Gastrocnemius medialis (tissue), 4 donors: ENCODE measurements around the gene FOXN1. TPM values are rescaled to one million over a fixed set of nuclear protein-coding genes. Genes with fewer than 3 reads are reported as not detected.

Experiments
- ATAC-seq, 2 donors: fragments of 150-250 bp; one replicate each; pipeline ENCODE4 v1.9.1; 2016
- DNase-seq, 2 donors: peaks; one replicate each; pipeline ENCODE4 v3.0.0-alpha.2; 2019
- H3K27ac ChIP-seq, 4 donors: fragments of 200-600 bp; sonication (generic); 1 replicate in 1 of 4; 2 replicates in 3 of 4; pipeline ENCODE4 v1.5.1; 2016 to 2018; ENCODE audit warnings: mild to moderate bottlenecking in 2 of 4, moderate library complexity in 1 of 4
- H3K27me3 ChIP-seq, 3 donors: fragments of 200-600 bp; sonication (generic) in 2 of 3; 1 replicate in 1 of 3; 2 replicates in 2 of 3; pipeline versions ENCODE4 v1.5.1 to v1.6.0; 2016 to 2019; ENCODE audit warnings: mild to moderate bottlenecking in 1 of 3, moderate library complexity in 1 of 3
- H3K36me3 ChIP-seq, 2 donors: fragments of 200-600 bp; sonication (generic) in 1 of 2; one replicate each; pipeline ENCODE4 v1.5.1; 2017 to 2018
- H3K4me1 ChIP-seq, 2 donors: fragments of 200-600 bp; sonication (generic) in 1 of 2; one replicate each; pipeline ENCODE4 v1.5.1; 2016 to 2017; ENCODE audit warnings: mild to moderate bottlenecking in 2 of 2
- H3K4me3 ChIP-seq, 4 donors: fragments of 200-600 bp; sonication (generic) in 3 of 4; 1 replicate in 1 of 4; 2 replicates in 3 of 4; pipeline ENCODE4 v1.5.1; 2016 to 2019; ENCODE audit warnings: mild to moderate bottlenecking in 2 of 4
- H3K9me3 ChIP-seq, 3 donors: fragments of 200-600 bp; sonication (generic) in 2 of 3; 1 replicate in 1 of 3; 2 replicates in 2 of 3; pipeline ENCODE4 v1.5.1; 2016 to 2019
- CTCF ChIP-seq, 5 experiments: fragments of 450-650 bp in 3 of 5; fragments of 200-600 bp in 2 of 5; sonication (generic) in 2 of 5; IDR thresholded peaks in 4 of 5; conservative IDR thresholded peaks in 1 of 5; 1 replicate in 4 of 5; 2 replicates in 1 of 5; pipeline ENCODE4 v1.5.1; 2016 to 2019; ENCODE audit warnings: antibody characterized with exemption in 5 of 5, mild to moderate bottlenecking in 3 of 5, moderate library complexity in 3 of 5
- POLR2A ChIP-seq, 2 donors: fragments of 450-650 bp; IDR thresholded peaks; one replicate each; pipeline ENCODE4 v1.6.1; 2017; ENCODE audit warnings: antibody characterized with exemption in 2 of 2, mild to moderate bottlenecking in 2 of 2, moderate library complexity in 2 of 2
- in situ Hi-C, 4 donors: fragments of 200-750 bp; cut with MboI; loops; one replicate each; pipeline versions ENCODE4 v1.15.0 to v1.8.0; 2017; ENCODE audit warnings: low sequenced_read_pairs in 4 of 4
- intact Hi-C: fragments of 100-400 bp; cut with DNase I; formaldehyde crosslinking; loops from one replicate; pipeline ENCODE4 v1.15.1; 2023; ENCODE audit warnings: low total_unique reads
- total RNA-seq, 4 donors: library from RNA; depleted of rRNA; stranded (reverse); fragments of >200 nt; gene quantifications; one replicate each; pipeline versions ENCODE4 v1.1.0 to v1.2.3, GENCODE V29; 2016

FOXN1 gene
- total RNA-seq, 4 donors from 2014 or later, result not detected

- no peak for DNase-seq
- intact Hi-C loops, result no loop called here
- H3K4me3 ChIP-seq, result no peak overlapping the region
- H3K27ac ChIP-seq, result no peak overlapping the region
- no peaks in the 10 kb centered on the region for H3K9me3 ChIP-seq
- in situ Hi-C loops, result loop anchor here in 1 of 4 donors (10.0 kb wide), 1 partner anchor 116 kb away; the partner anchor contains the start of gene RSKR
- no peaks in the 10 kb centered on the region for H3K36me3 ChIP-seq
- no peaks in the 10 kb centered on the region for H3K27me3 ChIP-seq
- H3K4me1 ChIP-seq, result no peaks in the 10 kb centered on the region
- ATAC-seq, result no peak
- TF ChIP-seq CTCF (IDR thresholded peaks at IDR 0.05 in 4 of 5, conservative IDR thresholded peaks at IDR 0.05 in 1 of 5) (no peak), POLR2A (IDR thresholded peaks at IDR 0.05) (no peak)
Observed at GRCh38 chr17:28498652-28499363, 7.3 kb upstream of the FOXN1 start.

- TF ChIP-seq CTCF (IDR thresholded peaks at IDR 0.05 in 4 of 5, conservative IDR thresholded peaks at IDR 0.05 in 1 of 5) (no peak), POLR2A (IDR thresholded peaks at IDR 0.05) (no peak)
- intact Hi-C loops, result no loop called here
- ATAC-seq (no peak), DNase-seq (no peak)
- Histone ChIP-seq H3K36me3 (no peaks in the 10 kb centered on the region), H3K4me3 (no peak overlapping the region), H3K27me3 (no peaks in the 10 kb centered on the region), H3K4me1 (no peaks in the 10 kb centered on the region), H3K9me3 (no peaks in the 10 kb centered on the region), H3K27ac (no peak overlapping the region)
- in situ Hi-C loops, result loop anchor here in 1 of 4 donors (10.0 kb wide), 1 partner anchor 115 kb away; the partner anchor contains the start of gene RSKR
Observed at GRCh38 chr17:28499364-28499664, 6.8 kb upstream of the FOXN1 start.

- ATAC-seq (no peak), DNase-seq (no peak)
- Histone ChIP-seq H3K4me1 (no peaks in the 10 kb centered on the region), H3K4me3 (no peak overlapping the region), H3K36me3 (no peaks in the 10 kb centered on the region), H3K27me3 (no peaks in the 10 kb centered on the region), H3K9me3 (no peaks in the 10 kb centered on the region), H3K27ac (no peak overlapping the region)
- intact Hi-C loops, result no loop called here
- no peak for TF ChIP-seq POLR2A (IDR thresholded peaks at IDR 0.05)
- TF ChIP-seq CTCF (IDR thresholded peaks at IDR 0.05 in 4 of 5, conservative IDR thresholded peaks at IDR 0.05 in 1 of 5), result no peak
- in situ Hi-C loops, result loop anchor here in 2 of 4 donors (10.0 to 25.0 kb wide), 2 partner anchors 88 to 115 kb away; partner anchors contain the start of genes RSKR (in 1 of the 2) and SLC46A1 (in 1 of the 2)
Observed at GRCh38 chr17:28499684-28500357, 6.3 kb upstream of the FOXN1 start.

GRCh38 chr17:28500712-28501379 lies 5.3 kb upstream of the FOXN1 start:
- Histone ChIP-seq H3K27me3 (no peaks in the 10 kb centered on the region), H3K9me3 (no peaks in the 10 kb centered on the region), H3K36me3 (no peaks in the 10 kb centered on the region), H3K27ac (no peak overlapping the region), H3K4me3 (no peak overlapping the region), H3K4me1 (no peaks in the 10 kb centered on the region)
- ATAC-seq, result no peak
- in situ Hi-C loops (loop anchor here in 1 of 4 donors (25.0 kb wide), 1 partner anchor 89 kb away; the partner anchor contains the start of gene SLC46A1), intact Hi-C loops (no loop called here)
- TF ChIP-seq POLR2A (IDR thresholded peaks at IDR 0.05) (no peak), CTCF (IDR thresholded peaks at IDR 0.05 in 4 of 5, conservative IDR thresholded peaks at IDR 0.05 in 1 of 5) (no peak)
- DNase-seq, result no peak
